Kidney epithelial cell (primary cell): ENCODE data around the gene C1D. TPM values are rescaled to one million over a fixed set of nuclear protein-coding genes. Genes with fewer than 3 reads are reported as not detected.

Experiments used
- DNase-seq: peaks from one replicate; pipeline ENCODE4 v3.0.0-alpha.2; 2010; ENCODE audit warnings: low read depth
- H3K27me3 ChIP-seq: 2 replicates; pipeline ENCODE4 v1.6.0; 2011; ENCODE audit warnings: low read length; ENCODE audit not compliant: control insufficient read depth, insufficient read depth
- H3K36me3 ChIP-seq: 2 replicates; pipeline ENCODE4 v1.5.1; 2011; ENCODE audit warnings: low read length; ENCODE audit not compliant: control insufficient read depth, insufficient read depth
- H3K4me3 ChIP-seq: 2 replicates; pipeline ENCODE4 v1.5.1; 2011; ENCODE audit warnings: low read depth, mild to moderate bottlenecking, control low read depth, low read length
- total RNA-seq: library from RNA; depleted of rRNA; stranded (reverse); fragments of >200 nt; gene quantifications from 2 replicates; pipeline ENCODE4 v1.2.3, GENCODE V29; 2015
- TF ChIP-seq, protein P1 (sequence below): IDR thresholded peaks from 2 replicates; pipeline ENCODE4 v1.5.1; 2011; ENCODE audit warnings: mild to moderate bottlenecking, moderate library complexity, low read length, control low read depth, inconsistent platforms; ENCODE audit not compliant: insufficient read depth, poor library complexity, severe bottlenecking

Gene C1D, protein sequence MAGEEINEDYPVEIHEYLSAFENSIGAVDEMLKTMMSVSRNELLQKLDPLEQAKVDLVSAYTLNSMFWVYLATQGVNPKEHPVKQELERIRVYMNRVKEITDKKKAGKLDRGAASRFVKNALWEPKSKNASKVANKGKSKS
- total RNA-seq: 21.6 and 24.3 TPM in 2 replicates

DNA sequence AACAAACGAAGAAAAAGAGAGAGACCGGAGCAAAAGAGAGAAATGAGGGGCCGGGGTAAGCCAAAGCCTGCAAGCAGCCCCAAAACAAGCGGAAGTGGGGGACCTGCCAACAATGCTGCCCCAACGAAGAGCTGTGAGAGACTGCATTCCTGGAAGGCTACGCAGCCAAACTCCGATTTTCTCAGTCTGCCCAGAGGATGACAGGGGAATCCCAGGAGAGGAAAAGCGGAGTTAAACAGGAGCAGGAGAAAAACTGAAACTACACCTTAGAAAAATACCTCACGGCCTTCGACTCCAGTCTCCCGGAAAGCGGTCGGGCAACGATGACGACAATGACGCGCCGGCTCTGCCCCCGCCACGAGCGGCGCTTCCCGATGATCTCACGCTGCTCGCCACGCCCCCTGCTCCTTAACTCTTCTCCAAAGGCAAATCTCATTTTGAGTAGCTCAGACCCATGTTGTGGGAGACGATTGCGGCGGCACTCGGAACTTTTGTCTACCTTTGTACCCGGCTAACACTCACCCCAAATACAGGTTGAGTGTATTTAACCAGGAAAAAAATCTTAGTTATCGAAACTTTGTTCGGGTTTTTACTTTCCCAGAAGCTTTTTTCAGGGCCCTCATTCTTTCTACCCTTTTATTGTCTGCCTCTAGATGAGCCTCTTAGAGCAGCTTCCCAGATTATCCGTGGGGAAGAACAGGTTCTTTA lies at the start of gene C1D:
Gene C1D (minus strand): TSS at position 325 of the 708 bp plus-strand sequence. CDS start 15,694 bp downstream, outside the sequence.
- TF ChIP-seq, protein P1, sequence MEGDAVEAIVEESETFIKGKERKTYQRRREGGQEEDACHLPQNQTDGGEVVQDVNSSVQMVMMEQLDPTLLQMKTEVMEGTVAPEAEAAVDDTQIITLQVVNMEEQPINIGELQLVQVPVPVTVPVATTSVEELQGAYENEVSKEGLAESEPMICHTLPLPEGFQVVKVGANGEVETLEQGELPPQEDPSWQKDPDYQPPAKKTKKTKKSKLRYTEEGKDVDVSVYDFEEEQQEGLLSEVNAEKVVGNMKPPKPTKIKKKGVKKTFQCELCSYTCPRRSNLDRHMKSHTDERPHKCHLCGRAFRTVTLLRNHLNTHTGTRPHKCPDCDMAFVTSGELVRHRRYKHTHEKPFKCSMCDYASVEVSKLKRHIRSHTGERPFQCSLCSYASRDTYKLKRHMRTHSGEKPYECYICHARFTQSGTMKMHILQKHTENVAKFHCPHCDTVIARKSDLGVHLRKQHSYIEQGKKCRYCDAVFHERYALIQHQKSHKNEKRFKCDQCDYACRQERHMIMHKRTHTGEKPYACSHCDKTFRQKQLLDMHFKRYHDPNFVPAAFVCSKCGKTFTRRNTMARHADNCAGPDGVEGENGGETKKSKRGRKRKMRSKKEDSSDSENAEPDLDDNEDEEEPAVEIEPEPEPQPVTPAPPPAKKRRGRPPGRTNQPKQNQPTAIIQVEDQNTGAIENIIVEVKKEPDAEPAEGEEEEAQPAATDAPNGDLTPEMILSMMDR: no peak
- Histone ChIP-seq H3K27me3 (no peaks in the 10 kb centered on the region), H3K36me3 (no peaks in the 10 kb centered on the region), H3K4me3 (peak within 1 kb of the TSS; percentile 83)
- peak; percentile 63 for DNase-seq

DNA sequence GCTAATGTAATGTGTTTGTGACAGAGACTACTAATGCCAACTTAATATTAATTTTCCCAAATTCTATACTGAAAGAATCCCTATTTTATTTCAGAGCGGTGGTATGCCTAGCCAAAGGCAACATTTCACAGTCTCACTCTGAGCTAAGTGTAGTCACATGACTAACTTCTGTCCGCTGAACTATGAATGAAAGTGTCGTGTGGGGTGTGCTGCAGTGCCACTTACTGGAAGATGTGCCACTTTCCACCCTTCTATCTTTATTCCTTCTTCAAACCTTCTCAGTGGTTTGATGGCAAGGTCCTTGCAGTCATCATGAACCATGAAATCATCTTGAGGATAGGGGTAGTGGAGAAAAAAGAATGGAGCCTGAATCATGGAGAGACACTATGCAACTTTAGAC lies 47.3 kb upstream of the C1D start:
- Histone ChIP-seq H3K36me3 (no peaks in the 10 kb centered on the region), H3K27me3 (no peaks in the 10 kb centered on the region), H3K4me3 (no peak overlapping the region)
- DNase-seq: no peak
- TF ChIP-seq, protein P1: no peak

DNA sequence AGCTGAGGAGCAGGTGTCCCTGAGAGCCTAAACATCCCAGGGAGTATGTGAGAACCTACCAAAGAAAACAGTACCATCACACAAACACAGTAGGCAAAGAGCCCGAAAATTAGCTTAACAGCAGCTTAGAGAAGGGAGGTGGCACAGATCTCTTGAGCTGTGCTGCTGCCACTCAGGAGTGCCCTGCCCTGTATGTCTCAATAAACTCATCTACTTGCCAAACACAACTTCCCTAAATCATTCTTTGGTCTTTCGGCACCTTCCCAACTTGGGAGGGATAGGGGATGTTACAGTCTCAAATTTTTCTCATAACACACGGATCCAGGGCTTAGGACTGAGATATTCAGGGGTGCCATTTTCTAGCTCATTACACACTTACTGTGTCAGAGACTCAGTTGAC lies 45.3 kb upstream of the C1D start:
- Histone ChIP-seq H3K27me3 (no peaks in the 10 kb centered on the region), H3K4me3 (no peak overlapping the region), H3K36me3 (no peaks in the 10 kb centered on the region)
- no peak for DNase-seq
- TF ChIP-seq, protein P1: no peak

DNA sequence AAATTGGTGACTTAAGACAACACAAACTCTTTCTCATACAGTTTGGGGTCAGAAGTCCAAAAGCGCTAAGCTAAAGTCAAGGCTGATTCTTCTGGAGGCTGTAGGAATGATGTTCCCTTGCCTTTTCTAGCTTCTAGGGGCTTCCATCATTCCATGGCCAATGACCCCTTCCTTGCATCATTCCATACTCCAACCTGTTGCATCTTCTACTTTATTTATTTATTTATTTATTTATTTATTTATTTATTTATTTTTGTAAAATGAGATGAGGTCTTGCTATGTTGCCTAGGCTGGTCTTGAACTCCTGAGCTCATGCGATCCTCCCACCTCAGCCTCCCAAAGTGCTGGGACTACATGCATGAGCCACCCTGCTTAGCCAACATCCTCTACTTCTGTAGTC lies 44.7 kb upstream of the C1D start:
- no peaks in the 10 kb centered on the region for H3K36me3 ChIP-seq
- no peak overlapping the region for H3K4me3 ChIP-seq
- H3K27me3 ChIP-seq: no peaks in the 10 kb centered on the region
- TF ChIP-seq, protein P1: no peak
- DNase-seq: no peak

DNA sequence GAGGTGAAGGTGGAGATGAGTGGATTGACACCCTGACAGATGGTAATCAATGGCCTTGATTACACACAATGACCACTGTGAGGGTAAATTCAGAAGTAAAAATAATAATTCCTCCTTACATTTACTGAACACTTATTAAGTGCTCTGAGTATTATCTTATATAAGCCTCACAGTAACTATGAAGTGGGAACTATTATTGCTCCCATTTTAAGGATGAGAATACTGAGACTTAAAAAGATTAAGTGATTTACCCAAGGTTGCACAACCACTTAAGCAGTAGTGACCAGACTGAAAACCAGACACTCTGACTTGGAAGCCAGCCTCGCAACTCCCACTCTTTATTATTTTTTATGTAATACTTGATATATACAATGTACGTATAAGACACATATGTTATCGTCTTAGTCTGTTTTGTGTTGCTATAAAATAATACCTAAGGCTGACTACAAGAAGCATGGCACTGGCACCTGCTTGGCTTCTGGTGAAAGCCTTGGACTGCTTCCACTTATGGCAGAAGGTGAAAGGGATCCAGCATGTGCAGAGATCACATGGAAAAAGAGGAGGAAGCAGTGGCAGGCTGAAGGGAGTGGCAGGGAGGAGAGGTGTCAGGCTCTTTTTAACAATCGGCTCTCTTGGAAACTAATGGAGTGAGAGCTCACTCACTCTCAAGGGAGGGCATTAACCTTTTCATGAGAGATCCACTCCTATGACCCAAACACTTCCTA lies 41.5 kb upstream of the C1D start:
- TF ChIP-seq, protein P1: no peak

More for the DNA sequence above, 41.5 kb upstream of the C1D start:
- no peaks in the 10 kb centered on the region for H3K27me3 ChIP-seq
- H3K4me3 ChIP-seq: no peak overlapping the region
- DNase-seq: no peak
- no peaks in the 10 kb centered on the region for H3K36me3 ChIP-seq
